NT2/D1 (cell line): Measurements from ENCODE around the gene GEMIN5.

Experiments used
- SUZ12 ChIP-seq: IDR thresholded peaks from 2 replicates; pipeline ENCODE4 v1.6.1; 2011; ENCODE audit not compliant: insufficient read length, insufficient read depth; ENCODE audit errors: extremely low read depth
- YY1 ChIP-seq: IDR thresholded peaks from 2 replicates; pipeline ENCODE4 v1.6.1; 2011; ENCODE audit not compliant: insufficient read length, insufficient read depth
- ZNF274 ChIP-seq: IDR thresholded peaks from 2 replicates; pipeline ENCODE4 v1.6.1; 2011; ENCODE audit warnings: mild to moderate bottlenecking, low read depth, low read length

DNA sequence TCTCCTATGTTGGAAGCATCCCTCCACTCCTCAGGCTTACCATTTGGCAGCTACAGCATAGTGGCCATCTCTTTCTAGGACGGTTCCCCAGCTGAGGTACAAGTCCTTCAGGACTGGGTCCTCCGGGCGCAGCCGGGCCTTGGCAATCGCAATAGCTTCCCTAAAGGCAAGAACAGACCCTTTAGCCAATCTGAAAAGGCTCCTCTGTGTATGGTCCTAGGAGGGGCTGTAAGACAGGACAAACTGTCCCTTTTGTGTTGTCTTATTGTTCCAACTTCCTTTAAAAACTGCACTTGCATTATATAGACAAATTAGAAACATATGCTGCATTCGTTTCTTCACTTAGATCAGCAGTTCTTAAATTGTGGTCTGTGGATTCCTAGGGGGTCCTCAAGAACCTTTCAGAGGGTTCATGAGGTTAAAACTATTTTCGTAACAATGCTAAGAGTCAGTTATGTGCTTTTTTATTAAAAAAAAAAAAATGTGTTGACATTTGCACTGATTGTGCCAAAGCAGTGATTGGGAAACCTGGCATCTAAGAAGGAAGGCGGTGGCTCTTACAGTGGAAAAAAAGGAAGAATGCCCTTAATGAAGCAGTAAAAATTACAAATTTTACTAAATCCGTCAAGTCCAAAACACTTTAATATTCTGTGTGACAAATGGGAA is 38.7 kb downstream of the GEMIN5 start:
- TF ChIP-seq ZNF274 (no peak), YY1 (no peak), SUZ12 (no peak)
